ENCODE results near the gene DDX31.

DNA sequence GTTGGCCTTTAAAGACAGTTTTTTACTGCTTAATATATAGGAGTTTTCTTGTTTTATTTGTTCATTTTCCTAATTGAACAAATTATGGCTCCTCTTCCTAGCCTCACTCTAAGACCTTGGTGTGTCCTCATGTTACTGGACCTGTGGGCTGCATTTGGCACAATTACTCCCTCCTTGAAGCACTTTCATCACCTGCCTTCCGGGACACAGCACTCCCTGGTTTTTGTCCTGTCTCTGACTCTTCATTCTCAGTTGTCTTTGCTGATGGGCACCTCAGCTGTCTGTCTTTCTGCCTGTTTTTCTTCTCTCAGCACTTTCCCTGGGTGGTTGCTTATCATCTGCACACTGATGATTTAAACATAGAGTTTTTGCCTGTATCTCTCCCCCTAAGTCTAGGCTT lies 14.1 kb upstream of the DDX31 start:
- TF ChIP-seq, protein P1, sequence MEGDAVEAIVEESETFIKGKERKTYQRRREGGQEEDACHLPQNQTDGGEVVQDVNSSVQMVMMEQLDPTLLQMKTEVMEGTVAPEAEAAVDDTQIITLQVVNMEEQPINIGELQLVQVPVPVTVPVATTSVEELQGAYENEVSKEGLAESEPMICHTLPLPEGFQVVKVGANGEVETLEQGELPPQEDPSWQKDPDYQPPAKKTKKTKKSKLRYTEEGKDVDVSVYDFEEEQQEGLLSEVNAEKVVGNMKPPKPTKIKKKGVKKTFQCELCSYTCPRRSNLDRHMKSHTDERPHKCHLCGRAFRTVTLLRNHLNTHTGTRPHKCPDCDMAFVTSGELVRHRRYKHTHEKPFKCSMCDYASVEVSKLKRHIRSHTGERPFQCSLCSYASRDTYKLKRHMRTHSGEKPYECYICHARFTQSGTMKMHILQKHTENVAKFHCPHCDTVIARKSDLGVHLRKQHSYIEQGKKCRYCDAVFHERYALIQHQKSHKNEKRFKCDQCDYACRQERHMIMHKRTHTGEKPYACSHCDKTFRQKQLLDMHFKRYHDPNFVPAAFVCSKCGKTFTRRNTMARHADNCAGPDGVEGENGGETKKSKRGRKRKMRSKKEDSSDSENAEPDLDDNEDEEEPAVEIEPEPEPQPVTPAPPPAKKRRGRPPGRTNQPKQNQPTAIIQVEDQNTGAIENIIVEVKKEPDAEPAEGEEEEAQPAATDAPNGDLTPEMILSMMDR (conservative IDR thresholded peaks at IDR 0.05 in 1 of 2, IDR thresholded peaks at IDR 0.05 in 1 of 2; ENCODE audit: extremely low read depth in 1 of 2, insufficient read depth in 1 of 2, low read depth in 1 of 2, low read length in 2 of 2), result no peak
- no peak for TF ChIP-seq EZH2 (IDR thresholded peaks at IDR 0.05; ENCODE audit: borderline replicate concordance, low read length)

Measured in mammary epithelial cell (primary cell).